Activated naive CD8-positive, alpha-beta T cell treated with anti-CD3 and anti-CD28 coated beads, Interleukin-2, amount 50 U/mL, for 24 hours (primary cell): ENCODE results near the gene ATP1B3.

Source experiments
- ATAC-seq: fragments of 150-1000 bp; cut with Tn5 transposase; one replicate; pipeline ENCODE4 v1.10.0; 2021
- DNase-seq: peaks from one replicate; pipeline ENCODE4 v3.0.0; 2021
- H3K27ac Mint-ChIP-seq: one replicate; pipeline ENCODE4 v1.8.0; 2021; ENCODE audit warnings: mild to moderate bottlenecking, mixed read lengths
- H3K27me3 Mint-ChIP-seq: one replicate; pipeline ENCODE4 v1.8.0; 2021; ENCODE audit warnings: mixed read lengths
- H3K36me3 Mint-ChIP-seq: one replicate; pipeline ENCODE4 v1.8.0; 2021; ENCODE audit warnings: low read depth, mixed read lengths
- H3K4me1 Mint-ChIP-seq: one replicate; pipeline ENCODE4 v1.8.0; 2021; ENCODE audit warnings: mixed read lengths
- H3K4me3 Mint-ChIP-seq: one replicate; pipeline ENCODE4 v1.8.0; 2021; ENCODE audit warnings: mild to moderate bottlenecking, moderate library complexity, mixed read lengths
- H3K9me3 Mint-ChIP-seq: one replicate; pipeline ENCODE4 v1.8.0; 2021; ENCODE audit warnings: mixed read lengths

Gene ATP1B3

DNA sequence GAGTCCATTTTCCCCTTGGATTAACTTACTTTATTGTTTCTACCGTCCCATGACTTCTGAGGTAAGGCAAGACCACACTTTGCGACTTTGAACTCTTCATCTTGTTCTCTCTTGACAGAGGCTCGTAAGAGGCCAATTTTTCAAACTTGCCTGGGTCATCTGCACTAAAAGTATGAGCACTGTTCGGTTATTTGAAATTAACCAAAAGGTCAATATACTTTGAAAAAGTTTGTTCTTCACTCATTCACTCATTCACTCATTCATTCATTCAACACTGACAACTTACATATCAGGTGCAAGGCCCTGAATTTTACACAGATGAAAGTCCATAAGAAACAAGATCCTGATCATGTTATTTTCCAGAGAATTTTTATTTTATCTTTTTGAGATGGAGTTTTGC, 57.9 kb downstream of the ATP1B3 start:
- ATAC-seq (no peak), DNase-seq (no peak)
- H3K36me3 Mint-ChIP-seq: no peaks in the 10 kb centered on the region
- H3K27ac Mint-ChIP-seq: no peak overlapping the region
- H3K9me3 Mint-ChIP-seq: no peaks in the 10 kb centered on the region
- no peak overlapping the region for H3K4me3 Mint-ChIP-seq
- peaks cover 4% of the 10 kb centered on the region for H3K4me1 Mint-ChIP-seq
- no peaks in the 10 kb centered on the region for H3K27me3 Mint-ChIP-seq

DNA sequence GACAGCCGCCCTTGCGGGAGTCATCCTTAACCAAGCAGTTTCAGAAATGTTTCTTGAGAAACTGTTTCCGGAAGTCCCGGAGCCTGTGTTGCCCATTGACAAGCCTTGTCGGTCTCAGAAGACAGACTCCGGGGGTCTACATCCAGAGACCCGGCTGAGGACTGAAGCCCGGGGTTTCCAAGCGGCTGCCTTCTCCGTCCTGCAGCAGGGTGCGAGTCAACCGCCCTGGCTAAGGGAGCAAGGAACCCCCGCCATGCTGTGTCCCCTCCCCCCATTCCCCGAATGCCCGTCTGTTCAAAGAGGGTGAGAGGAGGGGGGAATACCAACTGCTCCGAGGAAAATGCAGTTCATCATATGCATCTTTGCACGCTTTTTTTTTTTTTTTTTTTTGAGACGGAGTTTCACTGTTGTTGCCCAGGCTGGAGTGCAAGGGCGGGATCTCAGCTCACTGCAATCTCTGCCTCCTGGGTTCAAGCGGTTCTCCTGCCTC, 61.6 kb downstream of the ATP1B3 start:
- no peaks in the 10 kb centered on the region for H3K36me3 Mint-ChIP-seq
- H3K27ac Mint-ChIP-seq: no peak overlapping the region
- H3K4me1 Mint-ChIP-seq: peaks cover 25% of the 10 kb centered on the region
- no peak overlapping the region for H3K4me3 Mint-ChIP-seq
- H3K27me3 Mint-ChIP-seq: no peaks in the 10 kb centered on the region
- no peak for DNase-seq
- no peaks in the 10 kb centered on the region for H3K9me3 Mint-ChIP-seq
- no peak for ATAC-seq

DNA sequence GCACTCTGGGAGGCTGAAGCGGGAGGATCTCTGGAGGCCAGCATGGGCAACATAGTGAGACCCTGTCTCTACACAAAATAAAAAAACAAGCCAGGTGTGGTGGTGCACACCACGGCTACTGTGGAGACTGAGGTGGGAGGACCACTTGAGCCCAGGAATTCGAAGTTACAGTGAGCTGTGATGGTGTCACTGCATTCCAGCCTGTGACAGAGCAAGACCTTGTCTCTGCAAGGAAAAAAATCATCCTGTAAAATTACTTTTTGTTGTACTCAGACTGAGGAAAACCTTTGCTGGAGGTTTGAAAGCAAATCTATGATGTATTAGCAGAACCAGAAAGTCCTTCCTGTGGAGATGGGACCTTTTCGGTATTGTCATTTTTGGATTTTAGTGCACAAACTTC, 63.3 kb downstream of the ATP1B3 start:
- H3K27ac Mint-ChIP-seq: peak overlapping the region; percentile 82
- DNase-seq (no peak), ATAC-seq (no peak)
- no peaks in the 10 kb centered on the region for H3K27me3 Mint-ChIP-seq
- H3K9me3 Mint-ChIP-seq: no peaks in the 10 kb centered on the region
- H3K4me1 Mint-ChIP-seq: peaks cover 21% of the 10 kb centered on the region
- H3K4me3 Mint-ChIP-seq: peak overlapping the region; percentile 59
- no peaks in the 10 kb centered on the region for H3K36me3 Mint-ChIP-seq

DNA sequence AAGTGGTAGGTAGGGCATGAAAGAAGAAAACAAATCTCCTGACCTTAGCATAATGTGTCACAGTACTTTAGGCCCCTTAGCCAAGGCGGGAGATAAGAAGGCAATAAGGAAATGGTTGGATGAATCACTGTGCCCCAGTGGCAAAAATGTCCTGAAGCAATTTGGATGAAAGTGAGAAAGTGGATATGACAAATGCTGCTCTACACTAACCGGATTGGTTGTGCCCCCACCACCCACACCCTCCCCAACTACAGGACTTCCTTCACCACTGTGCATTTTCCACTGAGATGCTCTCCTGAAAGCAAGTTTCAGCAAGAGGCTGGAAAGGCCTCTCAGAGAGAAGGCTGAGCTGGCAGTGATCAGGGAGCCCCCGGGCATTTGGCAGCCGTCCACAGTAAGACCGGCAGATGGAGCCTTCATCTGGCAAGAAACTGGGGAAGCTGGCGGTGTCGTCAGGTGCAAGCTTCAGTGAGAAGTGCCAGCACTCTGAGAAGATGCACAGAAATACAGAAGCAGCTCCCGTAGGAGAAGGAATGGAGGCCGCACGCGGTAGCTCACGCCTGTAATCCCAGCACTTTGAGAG, 63.8 kb downstream of the ATP1B3 start:
- DNase-seq: peak; percentile 58
- Mint-ChIP-seq H3K27ac (peak overlapping the region; percentile 82), H3K36me3 (no peaks in the 10 kb centered on the region), H3K4me1 (peaks cover 21% of the 10 kb centered on the region), H3K27me3 (no peaks in the 10 kb centered on the region), H3K9me3 (no peaks in the 10 kb centered on the region), H3K4me3 (peak overlapping the region; percentile 59)
- peak; percentile 93 for ATAC-seq

DNA sequence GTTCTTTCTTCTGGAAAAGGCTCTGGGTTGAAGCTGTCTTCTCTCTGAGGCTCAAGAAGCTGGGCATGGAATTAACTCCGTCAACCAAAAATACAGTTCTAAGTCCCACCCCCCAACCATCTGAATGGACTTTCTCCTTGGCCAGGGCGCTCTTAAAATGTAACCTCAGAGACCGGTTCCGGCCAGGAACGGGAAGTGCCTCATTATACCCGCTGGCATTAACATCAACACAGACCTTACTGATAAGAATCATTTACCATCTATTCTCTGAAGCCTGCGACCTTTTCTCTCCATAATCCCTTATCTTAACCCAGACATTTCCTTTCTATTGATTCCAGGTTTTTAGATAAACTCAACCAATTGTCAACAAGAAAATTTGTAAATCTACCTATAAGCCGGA, 64.7 kb downstream of the ATP1B3 start:
- Mint-ChIP-seq H3K9me3 (no peaks in the 10 kb centered on the region), H3K36me3 (no peaks in the 10 kb centered on the region), H3K4me3 (no peak overlapping the region), H3K4me1 (peaks cover 21% of the 10 kb centered on the region), H3K27ac (no peak overlapping the region), H3K27me3 (no peaks in the 10 kb centered on the region)
- DNase-seq: no peak
- no peak for ATAC-seq

DNA sequence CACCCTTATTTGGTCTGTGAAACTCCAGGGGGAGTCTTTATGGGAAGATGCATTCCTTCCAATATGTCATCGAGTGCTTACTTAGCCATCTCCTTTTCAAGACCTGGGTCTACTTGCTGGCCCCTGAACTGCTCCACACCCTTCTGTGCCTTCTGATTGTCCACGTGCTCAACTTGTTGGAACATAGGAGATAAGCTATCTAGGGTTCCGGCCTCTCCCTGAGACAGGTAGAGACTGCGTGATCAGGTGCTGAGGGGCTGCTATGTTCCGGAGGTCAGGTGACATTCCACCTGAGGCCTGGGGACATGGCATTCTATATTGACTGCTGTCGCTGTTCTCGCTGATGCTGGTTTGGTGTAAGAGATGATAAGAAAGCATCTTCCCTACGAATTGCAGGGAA, 65.6 kb downstream of the ATP1B3 start:
- no peaks in the 10 kb centered on the region for H3K36me3 Mint-ChIP-seq
- peaks cover 21% of the 10 kb centered on the region for H3K4me1 Mint-ChIP-seq
- H3K27ac Mint-ChIP-seq: no peak overlapping the region
- DNase-seq (no peak), ATAC-seq (no peak)
- H3K4me3 Mint-ChIP-seq: no peak overlapping the region
- no peaks in the 10 kb centered on the region for H3K27me3 Mint-ChIP-seq
- H3K9me3 Mint-ChIP-seq: no peaks in the 10 kb centered on the region

DNA sequence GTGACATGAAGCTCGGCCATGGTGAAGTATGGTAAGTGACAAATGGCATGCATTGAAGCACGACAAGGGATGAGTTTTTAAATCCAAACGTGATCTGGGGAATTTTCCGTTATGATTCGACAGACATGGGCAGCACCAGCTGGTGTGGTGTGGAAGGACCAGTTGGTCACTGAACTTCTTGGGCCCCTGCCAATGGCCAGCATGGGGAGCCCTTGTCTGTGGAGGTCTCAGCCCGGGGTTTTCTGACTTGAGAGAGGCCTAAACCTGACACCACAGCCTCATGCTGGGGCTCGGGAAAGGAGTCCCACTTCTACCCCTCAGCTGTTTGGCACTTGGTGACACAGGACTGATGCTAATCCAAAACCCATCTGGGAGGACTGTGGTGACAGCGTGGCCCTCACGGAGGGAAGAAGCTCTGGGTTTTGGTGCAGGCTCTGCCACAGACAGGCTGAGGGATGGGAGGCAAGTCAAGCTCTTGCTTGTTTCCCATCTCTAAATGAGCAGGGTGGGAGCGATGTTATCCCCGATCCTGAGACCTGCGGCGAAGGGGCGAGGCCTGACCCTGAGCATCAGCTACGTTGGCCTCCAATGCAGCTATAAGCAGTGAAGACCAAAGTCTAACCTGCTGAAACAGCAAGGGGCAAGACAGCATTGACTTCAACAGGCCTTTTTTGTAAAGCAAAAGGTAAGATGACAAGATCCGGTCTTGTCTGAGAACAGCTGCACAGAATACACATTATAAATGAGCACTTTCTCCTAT, 69.5 kb downstream of the ATP1B3 start:
- Mint-ChIP-seq H3K9me3 (no peaks in the 10 kb centered on the region), H3K4me3 (no peak overlapping the region), H3K4me1 (peaks cover 15% of the 10 kb centered on the region), H3K27me3 (no peaks in the 10 kb centered on the region), H3K27ac (no peak overlapping the region), H3K36me3 (no peaks in the 10 kb centered on the region)
- ATAC-seq (no peak), DNase-seq (no peak)

DNA sequence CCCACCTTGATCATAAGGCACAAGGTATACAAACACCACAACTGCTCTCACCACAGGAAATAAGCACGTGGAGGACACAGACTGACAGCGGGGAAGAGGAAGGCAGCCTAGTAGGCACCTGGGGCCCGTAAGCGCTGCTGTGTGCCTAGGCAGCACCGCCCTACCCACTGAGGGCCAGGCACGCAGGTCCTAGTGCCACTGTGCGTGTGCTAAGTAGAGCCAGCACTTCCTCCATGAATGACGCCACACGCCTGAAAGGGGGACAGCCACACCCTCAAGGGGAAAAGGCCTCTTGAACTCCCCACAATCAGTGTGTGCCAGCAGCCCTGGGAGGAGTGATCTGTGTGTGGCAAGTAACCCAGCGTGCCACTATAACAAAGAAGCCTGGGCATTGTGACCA, 73.0 kb downstream of the ATP1B3 start:
- peaks cover 8% of the 10 kb centered on the region for H3K4me1 Mint-ChIP-seq
- no peak overlapping the region for H3K27ac Mint-ChIP-seq
- no peak for DNase-seq
- no peak for ATAC-seq
- H3K9me3 Mint-ChIP-seq: no peaks in the 10 kb centered on the region
- H3K4me3 Mint-ChIP-seq: no peak overlapping the region
- no peaks in the 10 kb centered on the region for H3K27me3 Mint-ChIP-seq
- no peaks in the 10 kb centered on the region for H3K36me3 Mint-ChIP-seq

DNA sequence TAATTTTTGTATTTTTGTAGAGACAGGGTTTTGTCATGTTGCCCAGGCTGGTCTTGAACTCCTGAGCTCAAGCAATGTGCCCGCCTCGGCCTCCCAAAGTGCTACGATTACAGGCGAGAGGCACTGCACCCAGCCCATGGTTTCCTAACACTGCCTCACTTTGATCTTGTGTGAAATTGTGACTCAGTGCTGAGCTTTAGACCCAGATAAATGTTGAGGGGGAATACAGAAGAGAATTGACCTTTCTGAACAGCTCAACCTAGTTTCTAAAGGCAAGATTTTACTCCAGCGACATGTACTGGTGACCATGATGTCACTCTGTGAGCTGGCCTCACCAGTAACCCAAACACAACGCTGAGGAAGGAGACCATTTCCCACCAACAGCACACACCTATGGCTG, 73.5 kb downstream of the ATP1B3 start:
- Mint-ChIP-seq H3K27me3 (no peaks in the 10 kb centered on the region), H3K27ac (peak overlapping the region; percentile 47), H3K9me3 (no peaks in the 10 kb centered on the region), H3K36me3 (no peaks in the 10 kb centered on the region), H3K4me1 (peaks cover 8% of the 10 kb centered on the region), H3K4me3 (no peak overlapping the region)
- peak; percentile 97 for ATAC-seq
- DNase-seq: peak; percentile 16

DNA sequence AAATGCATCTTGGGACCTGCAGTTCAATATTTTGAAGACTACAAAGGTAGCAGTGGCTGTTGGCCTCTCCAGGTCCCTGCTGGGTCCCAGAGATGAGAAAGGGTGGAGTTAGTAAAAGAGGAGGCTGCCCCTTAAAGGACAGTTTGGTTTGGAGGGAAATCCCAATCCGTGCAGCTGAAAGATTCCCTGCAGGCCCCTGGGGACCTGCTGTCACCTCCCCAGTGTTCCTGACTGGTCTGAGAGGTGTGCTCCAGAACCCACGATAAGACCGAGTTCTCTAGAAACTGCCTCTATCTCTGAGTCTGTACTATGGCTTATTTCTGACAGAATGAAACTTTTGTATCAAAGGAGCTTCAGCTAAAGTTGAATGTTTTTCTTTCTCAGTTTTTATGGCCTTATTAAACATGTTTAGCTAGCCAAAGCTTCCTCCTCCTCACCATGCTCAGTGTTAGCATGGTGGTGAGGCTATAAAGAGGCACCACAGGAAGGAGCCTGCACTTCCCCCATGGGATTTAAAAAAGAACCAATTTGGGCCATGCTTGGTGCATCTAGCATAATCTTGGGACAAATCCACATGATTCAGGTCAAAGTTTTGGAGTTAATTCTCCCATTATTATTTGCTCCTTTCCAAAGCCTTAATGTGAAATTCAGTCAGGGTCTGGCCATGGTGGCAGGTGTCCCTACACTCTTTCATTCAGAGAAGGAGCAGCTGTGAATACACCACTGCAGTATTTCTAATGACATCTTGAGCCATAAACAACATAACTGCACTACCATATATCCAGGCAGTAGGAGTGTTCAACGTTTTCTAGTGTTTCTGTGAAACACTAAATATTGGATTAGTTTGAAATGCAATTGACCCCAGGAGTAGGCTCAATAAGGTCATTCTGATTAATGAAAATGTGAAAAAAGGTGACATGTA, 74.4 kb downstream of the ATP1B3 start:
- H3K27me3 Mint-ChIP-seq: no peaks in the 10 kb centered on the region
- no peak overlapping the region for H3K27ac Mint-ChIP-seq
- H3K9me3 Mint-ChIP-seq: no peaks in the 10 kb centered on the region
- no peak overlapping the region for H3K4me3 Mint-ChIP-seq
- H3K36me3 Mint-ChIP-seq: no peaks in the 10 kb centered on the region
- DNase-seq (no peak), ATAC-seq (no peak)
- peaks cover 12% of the 10 kb centered on the region for H3K4me1 Mint-ChIP-seq

DNA sequence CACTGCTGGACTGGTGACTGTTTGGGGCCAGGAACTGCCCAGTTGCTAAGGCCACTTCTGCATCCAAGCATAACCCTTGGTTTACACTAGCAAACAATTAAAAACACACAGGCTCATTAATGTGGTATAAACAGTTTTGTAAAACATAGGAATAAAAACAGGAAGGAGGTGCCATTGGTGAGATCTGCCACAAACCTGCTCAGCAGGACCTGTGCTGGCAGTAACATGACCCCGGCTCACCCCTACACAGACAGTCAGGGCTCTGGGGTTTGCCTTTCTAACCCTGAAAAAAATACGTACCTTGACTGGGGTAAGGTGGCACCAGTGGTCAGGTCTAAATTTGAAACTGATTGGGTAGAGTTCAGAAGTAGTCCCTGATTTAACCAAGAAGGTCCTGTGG, 76.2 kb downstream of the ATP1B3 start:
- H3K36me3 Mint-ChIP-seq: no peaks in the 10 kb centered on the region
- H3K27me3 Mint-ChIP-seq: no peaks in the 10 kb centered on the region
- DNase-seq (no peak), ATAC-seq (no peak)
- no peaks in the 10 kb centered on the region for H3K9me3 Mint-ChIP-seq
- peaks cover 12% of the 10 kb centered on the region for H3K4me1 Mint-ChIP-seq
- H3K27ac Mint-ChIP-seq: no peak overlapping the region
- H3K4me3 Mint-ChIP-seq: no peak overlapping the region

DNA sequence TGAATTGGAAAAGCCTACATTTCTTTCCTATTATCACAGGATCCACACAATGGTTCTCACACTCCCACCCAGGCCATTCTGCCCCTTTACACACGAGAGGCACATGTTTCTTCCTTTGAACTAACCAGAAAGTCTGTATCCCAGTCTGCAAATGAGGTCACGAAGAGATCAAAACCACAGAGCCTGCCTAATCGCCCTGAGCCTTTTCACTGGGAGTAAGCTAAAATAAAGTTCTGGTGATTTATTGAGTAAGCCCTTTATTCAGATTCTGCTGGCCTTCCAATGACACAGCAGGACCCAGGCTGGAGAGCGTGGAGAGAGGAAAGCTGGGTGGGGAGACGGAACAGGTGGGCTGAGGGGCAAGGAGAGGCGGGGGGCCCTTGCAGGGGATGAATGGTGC, 78.7 kb downstream of the ATP1B3 start:
- DNase-seq (no peak), ATAC-seq (peak; percentile 36)
- H3K4me1 Mint-ChIP-seq: peaks cover 8% of the 10 kb centered on the region

DNA sequence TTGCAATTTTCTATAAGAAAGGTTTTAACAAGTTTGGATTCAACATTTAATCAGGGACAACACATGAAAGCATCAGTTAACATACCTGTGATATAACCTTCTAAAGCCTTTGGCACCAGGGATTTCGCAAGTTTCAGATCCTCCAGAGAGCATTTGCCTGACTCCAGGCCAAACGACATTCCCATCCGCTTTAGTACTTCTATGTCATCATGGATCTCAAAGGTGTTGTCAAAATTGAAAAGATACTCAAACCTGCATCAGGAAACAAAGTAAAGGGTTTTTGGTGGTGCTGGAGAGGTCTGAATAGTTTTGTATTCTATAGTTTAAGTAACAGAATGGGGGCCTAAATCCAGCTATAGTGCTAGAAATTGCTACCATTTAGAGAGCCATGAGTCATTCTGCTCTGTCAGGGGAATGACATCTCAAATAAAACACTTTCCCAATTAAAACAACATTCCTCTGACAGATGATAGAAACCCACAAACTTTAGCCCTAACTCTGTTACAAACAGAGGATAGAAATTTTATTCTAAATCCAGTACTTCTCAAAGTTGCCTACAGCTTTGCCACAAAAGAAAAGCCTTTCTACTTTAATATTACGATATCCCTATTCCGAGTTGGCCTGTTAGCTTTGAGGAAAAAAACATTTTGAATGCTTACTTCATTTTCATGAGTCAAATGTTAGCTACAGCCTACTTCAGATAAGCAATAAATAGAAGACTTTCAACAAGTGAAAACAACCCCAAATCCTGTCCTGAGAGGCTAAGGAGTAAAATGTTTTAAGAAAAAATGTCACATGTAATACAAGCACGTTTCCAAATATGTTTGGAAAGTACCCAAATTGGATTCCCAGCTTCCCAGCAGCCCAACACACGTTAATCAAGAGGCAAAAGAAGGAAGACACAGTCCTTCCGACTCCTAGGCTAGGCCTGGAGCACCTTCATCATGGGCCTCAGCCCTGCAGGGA, 83.4 kb downstream of the ATP1B3 start:
- H3K9me3 Mint-ChIP-seq: no peaks in the 10 kb centered on the region
- H3K4me1 Mint-ChIP-seq: peaks cover 5% of the 10 kb centered on the region
- no peak for ATAC-seq
- H3K27ac Mint-ChIP-seq: no peak overlapping the region
- no peaks in the 10 kb centered on the region for H3K27me3 Mint-ChIP-seq
- H3K4me3 Mint-ChIP-seq: no peak overlapping the region
- DNase-seq: no peak
- H3K36me3 Mint-ChIP-seq: peaks cover 2% of the 10 kb centered on the region

More for the DNA sequence above, 78.7 kb downstream of the ATP1B3 start:
- Mint-ChIP-seq H3K9me3 (no peaks in the 10 kb centered on the region), H3K27me3 (no peaks in the 10 kb centered on the region), H3K36me3 (no peaks in the 10 kb centered on the region), H3K4me3 (no peak overlapping the region), H3K27ac (peak overlapping the region; percentile 1)

DNA sequence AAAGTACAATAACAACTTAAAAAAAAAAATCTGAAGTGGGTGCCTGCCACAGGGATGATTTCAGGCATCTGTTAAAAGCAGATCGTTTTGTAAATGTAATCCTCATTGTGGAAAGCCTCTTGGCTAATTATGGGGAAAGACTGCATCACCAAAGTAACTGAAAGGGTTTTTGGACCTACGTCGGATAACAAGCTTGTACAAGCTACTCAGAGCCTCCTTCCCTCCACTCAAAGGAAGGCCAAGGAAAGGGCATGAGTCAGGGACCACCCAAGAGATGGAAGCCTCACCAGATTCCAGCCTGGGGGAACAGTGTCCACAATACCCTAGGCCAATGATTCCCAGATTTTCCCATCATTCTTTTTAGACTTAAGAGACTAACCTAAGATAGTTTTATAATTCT, 84.3 kb downstream of the ATP1B3 start:
- H3K9me3 Mint-ChIP-seq: no peaks in the 10 kb centered on the region
- H3K4me1 Mint-ChIP-seq: no peaks in the 10 kb centered on the region
- no peak overlapping the region for H3K4me3 Mint-ChIP-seq
- no peaks in the 10 kb centered on the region for H3K27me3 Mint-ChIP-seq
- ATAC-seq (no peak), DNase-seq (no peak)
- peaks cover 2% of the 10 kb centered on the region for H3K36me3 Mint-ChIP-seq
- no peak overlapping the region for H3K27ac Mint-ChIP-seq
